T-helper 17 cell (primary cell): ENCODE results near the gene EMILIN1. TPM values are rescaled to one million over a fixed set of nuclear protein-coding genes. Genes with fewer than 3 reads are reported as not detected.

Experiments
- ATAC-seq: fragments of 150-1000 bp; cut with Tn5 transposase; 2 replicates; pipeline ENCODE4 v1.10.0; 2021; ENCODE audit warnings: mild to moderate bottlenecking, moderate library complexity
- DNase-seq, 3 donors: peaks; one replicate each; pipeline versions ENCODE4 v3.0.0 to v3.0.0-alpha.2; 2020 to 2021
- H3K9me3 ChIP-seq: one replicate; pipeline ENCODE4 v1.7.0; 2013; ENCODE audit warnings: low read length, mild to moderate bottlenecking; ENCODE audit not compliant: control insufficient read depth, poor library complexity, severe bottlenecking
- H3K27ac Mint-ChIP-seq: one replicate; pipeline ENCODE4 v1.8.0; 2022; ENCODE audit warnings: mild to moderate bottlenecking, moderate library complexity, mixed read lengths
- H3K27me3 Mint-ChIP-seq: one replicate; pipeline ENCODE4 v1.8.0; 2022; ENCODE audit warnings: mixed read lengths
- H3K36me3 Mint-ChIP-seq: one replicate; pipeline ENCODE4 v1.8.0; 2022; ENCODE audit warnings: low read depth, mixed read lengths
- H3K4me1 Mint-ChIP-seq: one replicate; pipeline ENCODE4 v1.8.0; 2022; ENCODE audit warnings: mild to moderate bottlenecking, mixed read lengths
- H3K4me3 Mint-ChIP-seq: one replicate; pipeline ENCODE4 v1.8.0; 2022; ENCODE audit warnings: mild to moderate bottlenecking, moderate library complexity, mixed read lengths
- total RNA-seq, 4 donors: library from RNA in 2 of 4; stranded (reverse) in 2 of 4; gene quantifications; one replicate each; pipeline ENCODE4 v1.2.3 and lab custom pipeline; 2022 to 2026

EMILIN1 gene
- total RNA-seq, 2 donors from 2014 or later, result 0.32 to 1.7 TPM

- H3K9me3 ChIP-seq, result no peaks in the 10 kb centered on the region
- H3K4me3 Mint-ChIP-seq, result peak overlapping the region; percentile 86
- H3K4me1 Mint-ChIP-seq, result peaks cover 29% of the 10 kb centered on the region
- peaks cover 3% of the 10 kb centered on the region for H3K36me3 Mint-ChIP-seq
- peaks cover 5% of the 10 kb centered on the region for H3K27me3 Mint-ChIP-seq
- peak overlapping the region; percentile 98 for H3K27ac Mint-ChIP-seq
- ATAC-seq, result peak; percentile 31
- DNase-seq, result peak; percentile 41 to 59 (median 52)
These were observed 28.8 kb upstream of the EMILIN1 start for GRCh38 chr2:27049422-27050280.

- peak; percentile 67 for ATAC-seq
- Mint-ChIP-seq H3K4me3 (peak overlapping the region; percentile 86), H3K4me1 (peaks cover 32% of the 10 kb centered on the region), H3K27ac (peak overlapping the region; percentile 98), H3K36me3 (peaks cover 3% of the 10 kb centered on the region), H3K27me3 (peaks cover 5% of the 10 kb centered on the region)
- H3K9me3 ChIP-seq, result no peaks in the 10 kb centered on the region
- DNase-seq, result peak; percentile 66 to 89 (median 84)
These were observed 28.0 kb upstream of the EMILIN1 start for GRCh38 chr2:27050281-27050995.

- Mint-ChIP-seq H3K4me3 (peak within 1 kb of the TSS; percentile 86), H3K4me1 (peaks cover 32% of the 10 kb centered on the region), H3K27me3 (peaks cover 5% of the 10 kb centered on the region), H3K36me3 (peaks cover 3% of the 10 kb centered on the region), H3K27ac (peak within 1 kb of the TSS; percentile 98)
- H3K9me3 ChIP-seq, result no peaks in the 10 kb centered on the region
- ATAC-seq (peak; percentile 79), DNase-seq (peak; percentile 86 to 96 (median 93))
These were observed 27.2 kb upstream of the EMILIN1 start, which contains the start of gene AGBL5 for GRCh38 chr2:27050996-27051901. AGBL5 (plus strand) TSS chr2:27051668; CDS start chr2:27052959, 1,291 bp downstream.

GRCh38 chr2:27051902-27052645 is 26.3 kb upstream of the EMILIN1 start:
- H3K4me1 Mint-ChIP-seq, result peaks cover 32% of the 10 kb centered on the region
- H3K36me3 Mint-ChIP-seq, result peaks cover 3% of the 10 kb centered on the region
- peak overlapping the region; percentile 98 for H3K27ac Mint-ChIP-seq
- no peaks in the 10 kb centered on the region for H3K9me3 ChIP-seq
- ATAC-seq (no peak), DNase-seq (peak in 1 of 3 donors; percentile 27)
- peak overlapping the region; percentile 86 for H3K4me3 Mint-ChIP-seq
- H3K27me3 Mint-ChIP-seq, result peaks cover 5% of the 10 kb centered on the region

- no peak for DNase-seq
These were observed 25.1 kb upstream of the EMILIN1 start for GRCh38 chr2:27053321-27053720.

GRCh38 chr2:27053776-27054175 is 24.6 kb upstream of the EMILIN1 start:
- no peaks in the 10 kb centered on the region for H3K9me3 ChIP-seq
- peaks cover 3% of the 10 kb centered on the region for H3K36me3 Mint-ChIP-seq
- ATAC-seq (no peak), DNase-seq (no peak)
- peaks cover 5% of the 10 kb centered on the region for H3K27me3 Mint-ChIP-seq
- H3K27ac Mint-ChIP-seq, result peak overlapping the region; percentile 79
- H3K4me3 Mint-ChIP-seq, result peak overlapping the region; percentile 41
- peaks cover 30% of the 10 kb centered on the region for H3K4me1 Mint-ChIP-seq

More at GRCh38 chr2:27053321-27053720, 25.1 kb upstream of the EMILIN1 start:
- peaks cover 30% of the 10 kb centered on the region for H3K4me1 Mint-ChIP-seq
- no peak for ATAC-seq
- H3K36me3 Mint-ChIP-seq, result peaks cover 3% of the 10 kb centered on the region
- peak overlapping the region; percentile 79 for H3K27ac Mint-ChIP-seq
- H3K4me3 Mint-ChIP-seq, result no peak overlapping the region
- no peaks in the 10 kb centered on the region for H3K9me3 ChIP-seq
- peaks cover 5% of the 10 kb centered on the region for H3K27me3 Mint-ChIP-seq

- Mint-ChIP-seq H3K36me3 (peaks cover 3% of the 10 kb centered on the region), H3K4me3 (no peak overlapping the region), H3K27me3 (peaks cover 5% of the 10 kb centered on the region), H3K4me1 (peaks cover 26% of the 10 kb centered on the region), H3K27ac (no peak overlapping the region)
- ATAC-seq, result no peak
- DNase-seq, result no peak
- H3K9me3 ChIP-seq, result no peaks in the 10 kb centered on the region
These were observed 23.7 kb upstream of the EMILIN1 start for GRCh38 chr2:27054721-27055120.

GRCh38 chr2:27057184-27057583 is 21.2 kb upstream of the EMILIN1 start:
- Mint-ChIP-seq H3K27ac (no peak overlapping the region), H3K4me3 (no peak overlapping the region), H3K4me1 (peaks cover 12% of the 10 kb centered on the region), H3K36me3 (peaks cover 2% of the 10 kb centered on the region), H3K27me3 (no peaks in the 10 kb centered on the region)
- ATAC-seq (no peak), DNase-seq (no peak)
- H3K9me3 ChIP-seq, result no peaks in the 10 kb centered on the region

GRCh38 chr2:27058210-27058609 is 20.2 kb upstream of the EMILIN1 start:
- H3K9me3 ChIP-seq, result no peaks in the 10 kb centered on the region
- Mint-ChIP-seq H3K4me3 (no peak overlapping the region), H3K4me1 (peaks cover 14% of the 10 kb centered on the region), H3K27ac (no peak overlapping the region), H3K27me3 (no peaks in the 10 kb centered on the region), H3K36me3 (peaks cover 2% of the 10 kb centered on the region)
- DNase-seq, result no peak
- no peak for ATAC-seq

GRCh38 chr2:27059141-27059820 is 19.1 kb upstream of the EMILIN1 start:
- Mint-ChIP-seq H3K27me3 (no peaks in the 10 kb centered on the region), H3K4me1 (peaks cover 9% of the 10 kb centered on the region), H3K4me3 (no peak overlapping the region), H3K27ac (no peak overlapping the region), H3K36me3 (no peaks in the 10 kb centered on the region)
- H3K9me3 ChIP-seq, result no peaks in the 10 kb centered on the region
- DNase-seq (no peak), ATAC-seq (no peak)

- H3K9me3 ChIP-seq, result no peaks in the 10 kb centered on the region
- DNase-seq (no peak), ATAC-seq (no peak)
- H3K27me3 Mint-ChIP-seq, result no peaks in the 10 kb centered on the region
- H3K4me3 Mint-ChIP-seq, result no peak overlapping the region
- H3K27ac Mint-ChIP-seq, result no peak overlapping the region
- peaks cover 5% of the 10 kb centered on the region for H3K4me1 Mint-ChIP-seq
- H3K36me3 Mint-ChIP-seq, result no peaks in the 10 kb centered on the region
These were observed 18.1 kb upstream of the EMILIN1 start for GRCh38 chr2:27060323-27060722.

GRCh38 chr2:27065128-27065527 is 13.3 kb upstream of the EMILIN1 start:
- H3K9me3 ChIP-seq, result no peaks in the 10 kb centered on the region
- ATAC-seq, result no peak
- no peak overlapping the region for H3K27ac Mint-ChIP-seq
- no peak for DNase-seq
- peaks cover 5% of the 10 kb centered on the region for H3K36me3 Mint-ChIP-seq
- H3K4me1 Mint-ChIP-seq, result peaks cover 27% of the 10 kb centered on the region
- H3K4me3 Mint-ChIP-seq, result no peak overlapping the region
- H3K27me3 Mint-ChIP-seq, result no peaks in the 10 kb centered on the region
